GM19467 (cell line): ENCODE data around the gene DYSF.
"Not testable (repeated sequence)": the region's sequence is repeated elsewhere in the genome, so short reads cannot be mapped to it uniquely, and the experiment has no call there.

Experiments used
- ATAC-seq: cut with Tn5 transposase; IDR thresholded peaks from one replicate; pipeline ENCODE4 v1.9.1; 2021; ENCODE audit warnings: mild to moderate bottlenecking, moderate library complexity; ENCODE audit not compliant: unreplicated experiment

The DYSF gene

DNA sequence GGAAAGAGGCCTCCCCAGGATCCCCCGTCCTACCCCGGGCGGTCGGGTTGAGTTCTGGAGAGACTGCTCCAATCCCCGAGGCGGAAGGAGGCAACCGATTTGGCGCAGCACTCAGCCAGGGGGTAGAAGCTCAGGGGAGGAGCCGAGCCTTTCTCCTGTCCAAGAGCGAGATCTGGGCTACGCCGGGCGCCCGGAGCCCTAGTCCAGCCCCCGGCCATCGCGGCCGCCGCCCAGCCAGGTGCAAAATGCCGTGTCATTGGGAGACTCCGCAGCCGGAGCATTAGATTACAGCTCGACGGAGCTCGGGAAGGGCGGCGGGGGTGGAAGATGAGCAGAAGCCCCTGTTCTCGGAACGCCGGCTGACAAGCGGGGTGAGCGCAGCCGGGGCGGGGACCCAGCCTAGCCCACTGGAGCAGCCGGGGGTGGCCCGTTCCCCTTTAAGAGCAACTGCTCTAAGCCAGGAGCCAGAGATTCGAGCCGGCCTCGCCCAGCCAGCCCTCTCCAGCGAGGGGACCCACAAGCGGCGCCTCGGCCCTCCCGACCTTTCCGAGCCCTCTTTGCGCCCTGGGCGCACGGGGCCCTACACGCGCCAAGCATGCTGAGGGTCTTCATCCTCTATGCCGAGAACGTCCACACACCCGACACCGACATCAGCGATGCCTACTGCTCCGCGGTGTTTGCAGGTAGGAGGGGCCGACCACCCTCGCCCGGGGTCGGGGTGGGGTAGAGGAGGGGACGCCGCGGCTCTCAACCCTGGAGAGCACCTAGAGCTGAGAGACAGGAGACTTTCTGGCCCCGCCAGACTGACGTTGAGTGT lies at the start of gene DYSF:
TSS of gene DYSF (plus strand) at position 158 of the 817 bp plus-strand sequence.
- ATAC-seq: no peak

DNA sequence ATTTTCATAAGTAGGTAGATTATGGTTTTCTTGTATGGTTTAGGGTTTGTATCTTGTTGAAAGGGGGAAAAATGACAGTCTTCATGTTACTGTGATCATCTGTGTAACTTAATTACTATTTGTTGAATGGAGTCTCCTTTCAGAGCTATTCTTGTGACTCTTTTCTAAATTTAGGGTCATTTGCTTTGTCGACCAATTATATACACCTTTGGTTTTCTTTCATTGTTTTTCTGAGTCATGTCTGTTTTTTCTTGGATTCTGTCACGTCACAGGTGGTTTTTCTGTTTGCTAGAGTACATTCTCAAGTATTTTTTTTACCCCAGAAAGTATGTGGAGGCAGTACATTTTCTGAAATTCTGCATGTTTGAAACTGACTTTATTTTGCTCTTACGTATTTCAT lies 43.8 kb upstream of the DYSF start:
- no peak for ATAC-seq

- no peak for ATAC-seq
Observed at GRCh38 chr2:71410696-71411095, 42.7 kb upstream of the DYSF start.

DNA sequence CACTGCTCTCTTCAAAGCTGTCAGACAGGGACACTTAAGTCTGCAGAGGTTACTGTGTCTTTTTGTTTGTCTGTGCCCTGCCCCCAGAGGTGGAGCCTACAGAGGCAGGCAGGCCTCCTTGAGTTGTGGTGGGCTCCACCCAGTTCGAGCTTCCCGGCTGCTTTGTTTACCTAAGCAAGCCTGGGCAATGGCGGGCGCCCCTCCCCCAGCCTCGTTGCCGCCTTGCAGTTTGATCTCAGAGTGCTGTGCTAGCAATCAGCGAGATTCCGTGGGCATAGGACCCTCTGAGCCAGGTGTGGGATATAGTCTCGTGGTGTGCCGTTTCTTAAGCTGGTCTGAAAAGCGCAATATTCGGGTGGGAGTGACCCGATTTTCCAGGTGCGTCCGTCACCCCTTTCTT lies 36.5 kb upstream of the DYSF start:
- ATAC-seq: not testable (repeated sequence)

GRCh38 chr2:71417300-71418202 lies 35.8 kb upstream of the DYSF start:
- ATAC-seq: no peak

GRCh38 chr2:71419145-71419544 lies 34.2 kb upstream of the DYSF start:
- ATAC-seq: no peak

GRCh38 chr2:71419976-71420375 lies 33.4 kb upstream of the DYSF start:
- no peak for ATAC-seq

GRCh38 chr2:71422786-71423185 lies 30.6 kb upstream of the DYSF start:
- ATAC-seq: no peak

- ATAC-seq: no peak
Observed at GRCh38 chr2:71423817-71424420, 29.4 kb upstream of the DYSF start.

- ATAC-seq: no peak
Observed at GRCh38 chr2:71426721-71427120, 26.6 kb upstream of the DYSF start.

DNA sequence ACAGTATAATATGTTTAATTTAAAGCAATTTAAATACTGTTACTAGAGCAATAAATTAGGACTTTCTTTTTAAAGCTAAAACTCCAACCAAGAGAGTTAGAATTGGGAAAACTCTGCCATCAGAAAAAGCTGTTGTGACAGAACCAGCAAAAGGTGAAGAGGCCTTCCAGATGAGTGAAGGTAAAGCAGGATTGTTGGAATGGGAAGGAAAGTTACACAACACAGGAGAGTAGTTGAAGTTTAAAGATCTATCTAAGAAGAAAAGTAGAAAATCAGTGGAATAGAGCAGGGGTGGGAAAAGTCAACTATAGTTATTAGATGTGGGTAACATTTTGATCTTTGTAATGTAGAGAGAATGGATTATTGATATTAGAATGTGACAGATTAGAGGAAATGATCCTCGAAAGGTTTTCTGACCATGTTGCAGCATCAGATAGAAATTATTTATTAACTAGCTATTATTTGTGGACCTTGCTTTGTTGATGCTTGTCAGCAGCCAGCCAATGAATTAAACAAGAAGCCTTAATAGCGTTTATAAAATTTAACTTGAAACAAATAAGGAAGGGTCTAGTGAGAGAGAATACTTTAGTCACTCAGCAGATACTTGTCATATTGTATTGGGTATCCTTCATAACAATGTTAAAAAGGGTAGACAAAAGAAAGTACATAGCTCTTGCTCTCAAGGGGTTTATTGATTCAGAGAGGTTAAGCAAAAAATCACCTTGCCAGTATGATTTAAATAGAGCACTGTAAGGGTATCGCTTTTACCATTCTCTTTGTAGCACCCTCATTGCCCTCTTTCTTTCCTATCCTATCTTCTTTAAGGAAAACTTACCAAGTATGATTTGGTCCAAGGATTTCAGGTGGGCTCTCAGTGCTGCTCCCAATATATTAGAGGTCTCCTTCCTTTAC lies 24.6 kb upstream of the DYSF start:
- ATAC-seq: no peak

DNA sequence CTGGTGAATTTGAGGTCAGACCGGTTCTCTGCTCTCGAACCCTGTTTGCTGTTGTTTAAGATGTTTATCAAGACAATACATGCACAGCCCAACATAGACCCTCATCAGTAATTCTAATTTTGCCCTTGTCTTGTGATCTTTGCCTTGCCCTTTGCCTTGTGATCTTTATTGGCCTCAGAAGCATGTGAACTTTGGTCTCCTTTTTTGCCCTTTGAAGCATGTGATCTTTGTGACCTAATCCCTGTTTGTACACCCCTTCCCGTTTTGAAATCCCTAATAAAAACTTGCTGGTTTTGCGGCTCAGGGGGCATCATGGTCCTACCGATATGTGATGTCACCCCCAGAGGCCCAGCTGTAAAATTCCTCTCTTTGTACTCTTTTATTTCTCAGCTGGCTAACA lies 8.2 kb upstream of the DYSF start:
- not testable (repeated sequence) for ATAC-seq

- no peak for ATAC-seq
Observed at GRCh38 chr2:71446505-71446904, 6.9 kb upstream of the DYSF start.

DNA sequence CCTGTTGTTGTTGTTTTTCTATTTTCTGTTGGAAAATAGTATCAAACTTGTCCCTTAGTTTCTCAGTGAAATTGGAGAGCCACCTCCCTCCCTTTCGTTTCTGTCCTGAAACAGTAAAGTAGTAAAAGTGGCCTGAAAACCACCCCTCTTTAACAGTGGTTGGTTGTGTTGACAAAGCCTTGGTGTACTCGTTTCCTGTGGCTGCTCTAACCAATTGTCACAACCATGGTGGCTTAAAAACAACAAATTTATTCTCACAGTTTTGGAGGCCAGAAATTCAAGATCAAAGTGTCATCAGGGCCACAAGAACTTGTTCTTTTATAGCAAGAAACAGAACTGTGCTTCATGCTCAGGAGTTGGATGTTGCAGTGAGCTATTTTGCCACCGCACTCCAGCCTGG lies 4.0 kb upstream of the DYSF start:
- ATAC-seq: no peak

DNA sequence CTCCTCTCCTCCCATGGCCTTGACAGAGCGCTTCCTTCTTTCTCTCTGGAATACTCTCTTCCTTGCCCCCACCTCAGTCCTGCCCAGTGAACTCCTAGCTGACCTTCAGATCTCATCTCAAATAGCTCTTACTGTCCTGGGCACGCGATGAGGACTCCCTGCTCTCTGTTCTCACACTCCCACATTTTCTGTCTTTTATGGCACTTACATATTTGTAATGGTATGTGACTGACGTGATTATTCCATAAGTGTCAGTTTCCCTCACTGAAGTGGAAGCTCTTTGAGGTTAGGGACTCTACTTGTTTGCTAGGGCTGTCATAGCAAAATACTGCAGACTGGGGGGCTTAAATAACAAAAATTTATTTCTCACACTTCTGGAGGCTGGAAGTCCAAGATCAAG lies 1.7 kb upstream of the DYSF start:
- ATAC-seq: no peak

DNA sequence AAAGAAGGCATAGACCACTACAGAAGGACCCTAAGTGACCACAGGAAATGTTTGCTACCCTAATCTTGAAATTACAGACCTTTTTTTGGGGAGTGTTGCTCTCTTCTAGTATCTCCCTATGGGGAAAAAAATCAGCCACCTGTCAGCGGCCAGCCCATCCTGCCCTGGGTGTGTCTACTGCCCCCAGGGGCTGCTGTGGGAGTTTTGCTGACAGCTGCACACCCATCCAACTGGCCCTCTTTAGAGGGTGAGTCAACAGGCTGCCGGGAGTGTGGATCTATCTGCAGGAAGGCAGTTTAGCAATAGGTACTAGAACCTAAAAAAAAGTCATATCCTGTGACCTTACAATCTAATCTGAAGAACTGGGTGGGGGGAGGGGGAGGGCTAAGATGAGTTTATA lies 796 bp upstream of the DYSF start:
- no peak for ATAC-seq

DNA sequence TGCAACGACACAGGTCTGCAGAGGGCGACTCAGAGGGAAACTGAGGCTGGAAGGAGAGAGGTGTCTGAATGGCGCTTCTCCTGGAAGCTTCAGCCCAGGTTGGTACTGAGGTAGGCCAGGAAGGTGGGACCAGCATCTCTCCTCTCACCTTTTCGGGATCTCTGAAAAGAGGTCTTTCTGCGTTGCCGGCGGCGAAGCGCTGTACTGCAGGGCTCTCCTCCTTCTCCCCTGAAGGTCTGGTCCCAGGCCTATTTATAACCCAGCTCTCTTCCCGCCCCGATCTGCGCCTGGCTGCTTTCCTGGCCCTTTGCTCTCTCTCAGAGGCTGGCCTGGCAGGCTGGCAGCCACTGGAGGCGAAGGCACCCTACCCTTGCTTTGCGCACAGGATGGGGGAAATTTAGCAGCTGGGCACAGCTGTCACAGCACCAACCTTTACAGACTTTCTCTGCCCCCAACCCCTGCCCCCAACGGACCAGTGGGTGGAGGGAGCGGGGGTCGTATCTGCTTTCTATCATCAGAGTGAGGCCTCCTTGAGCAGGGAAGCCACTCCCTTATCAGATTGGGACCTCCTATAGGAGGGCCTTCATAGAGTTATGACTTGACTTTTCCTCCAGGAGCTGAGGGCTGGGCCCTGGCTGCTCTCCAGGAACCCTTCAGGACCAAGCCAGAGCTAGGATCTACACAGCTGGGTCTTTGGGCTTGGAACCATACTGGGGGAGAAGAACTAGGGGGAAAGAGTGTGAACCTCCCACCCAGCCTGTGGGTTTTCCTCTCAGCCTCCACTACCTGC lies 1.1 kb downstream of the DYSF start:
- no peak for ATAC-seq

GRCh38 chr2:71455011-71455740 lies 1.8 kb downstream of the DYSF start:
- no peak for ATAC-seq
